KG1 (cell line): ENCODE measurements around the gene DPM3.
A peak's percentile ranks its signal among the peaks of the same experiment; 100 is the strongest.
"Not testable (repeated sequence)": the region's sequence is repeated elsewhere in the genome, so short reads cannot be mapped to it uniquely, and the experiment has no call there.

ENCODE experiments used
- DNase-seq: peaks from one replicate; lab custom pipeline; 2025; lab: John Stamatoyannopoulos, UW

DPM3 gene

DNA sequence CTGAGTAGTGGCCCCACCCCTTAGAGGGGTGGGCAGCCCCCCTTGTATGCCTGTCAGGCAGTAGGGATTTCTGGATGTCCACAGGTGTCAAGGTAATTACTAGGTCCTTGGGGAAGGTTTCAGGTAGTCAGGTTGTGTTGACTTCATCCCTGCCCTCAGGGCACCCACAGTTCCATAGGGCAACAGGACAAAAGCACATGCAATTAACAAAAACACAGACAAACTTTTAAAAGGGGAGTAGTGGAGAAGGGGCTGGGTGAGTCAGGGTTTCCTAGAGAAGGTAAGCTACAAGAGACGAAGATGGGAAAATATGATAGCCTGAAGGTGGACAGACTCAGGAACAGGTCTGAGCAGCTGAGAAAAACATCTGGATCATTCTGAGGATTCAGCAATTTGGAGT lies 18.7 kb upstream of the DPM3 start:
- no peak for DNase-seq

DNA sequence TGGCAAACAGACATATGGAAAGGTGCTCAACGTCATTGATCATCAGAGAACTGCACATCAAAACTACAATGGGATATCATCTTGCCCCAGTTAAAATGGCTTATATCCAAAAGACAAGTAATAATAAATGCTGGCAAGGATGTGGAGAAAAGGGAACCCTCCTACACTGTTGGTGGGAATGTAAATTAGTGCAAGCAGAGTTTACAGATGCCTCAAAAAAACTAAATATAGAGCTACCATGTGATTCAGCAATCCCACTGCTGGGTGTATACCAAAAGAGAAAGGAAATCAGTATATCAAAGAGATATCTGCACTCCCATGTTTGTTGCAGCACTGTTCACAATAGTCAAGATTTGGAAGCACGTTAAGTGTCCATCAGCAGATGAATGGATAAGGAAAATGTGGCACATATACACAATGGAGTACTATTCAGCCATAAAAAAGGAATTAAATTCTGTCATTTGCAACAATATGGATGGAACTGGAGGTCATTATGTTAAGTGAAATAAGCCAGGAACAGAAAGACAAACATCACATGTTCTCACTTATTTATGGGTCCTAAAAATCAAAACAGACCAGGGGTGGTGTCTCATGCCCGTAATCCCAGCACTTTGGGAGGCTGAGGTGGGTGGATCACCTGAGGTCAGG lies 15.8 kb upstream of the DPM3 start:
- DNase-seq = not testable (repeated sequence)

DNA sequence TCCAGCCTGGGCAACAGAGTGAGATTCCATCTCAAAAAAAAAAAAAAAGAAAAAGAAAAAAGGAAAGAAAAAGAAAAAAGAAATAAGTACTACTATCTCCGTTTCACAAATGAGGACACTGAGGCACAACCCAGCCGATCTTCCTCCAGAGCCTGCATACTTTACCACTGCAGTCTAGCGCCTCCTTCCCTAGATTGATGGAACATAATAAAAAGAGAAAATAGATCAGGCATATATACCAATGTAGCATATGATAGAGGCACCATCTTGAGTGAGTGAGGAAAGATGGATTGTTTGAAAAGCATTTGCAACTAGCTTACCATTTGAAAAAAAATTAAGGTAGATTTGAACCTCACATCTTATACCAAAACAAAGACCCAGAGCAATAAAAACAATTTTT lies 5.2 kb upstream of the DPM3 start:
- DNase-seq = no peak

DNA sequence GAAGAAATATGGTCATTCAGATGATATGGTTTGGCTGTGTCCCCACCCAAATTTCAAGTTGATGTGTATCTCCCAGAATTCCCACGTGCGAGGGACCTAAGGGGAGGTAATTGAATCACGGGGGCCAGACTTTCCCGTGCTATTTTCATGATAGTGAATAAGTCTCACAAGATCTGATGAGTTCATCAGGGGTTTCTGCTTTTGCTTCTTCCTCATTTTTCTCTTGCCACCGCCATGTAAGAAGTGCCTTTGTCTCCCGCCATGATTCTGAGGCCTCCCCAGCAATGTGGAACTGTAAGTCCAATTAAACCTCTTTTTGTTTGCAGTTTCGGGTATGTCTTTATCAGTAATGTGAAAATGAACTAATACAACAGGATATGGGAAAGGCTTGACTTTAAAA lies 1.4 kb upstream of the DPM3 start:
- no peak for DNase-seq

DNA sequence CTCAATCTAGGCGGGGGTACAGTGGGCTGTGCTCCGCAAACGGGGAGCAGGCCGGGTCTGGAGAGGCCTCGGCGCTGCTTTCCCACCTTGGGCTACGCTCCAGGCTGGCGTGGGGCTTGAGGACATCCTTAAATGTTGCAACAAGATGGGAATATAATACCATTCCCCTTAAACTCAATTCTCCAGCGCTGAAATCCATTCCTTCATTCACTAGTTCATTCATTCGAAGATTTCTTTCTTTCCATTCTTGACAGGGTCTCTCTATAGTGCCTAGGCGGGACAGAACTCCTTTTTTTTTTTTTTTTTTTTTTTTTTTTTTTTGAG lies 261 bp upstream of the DPM3 start:
- DNase-seq = no peak

- no peak for DNase-seq
Measured at GRCh38 chr1:155137154-155137949, 3.0 kb downstream of the DPM3 start.

GRCh38 chr1:155136748-155137147 lies 3.6 kb downstream of the DPM3 start:
- no peak for DNase-seq

DNA sequence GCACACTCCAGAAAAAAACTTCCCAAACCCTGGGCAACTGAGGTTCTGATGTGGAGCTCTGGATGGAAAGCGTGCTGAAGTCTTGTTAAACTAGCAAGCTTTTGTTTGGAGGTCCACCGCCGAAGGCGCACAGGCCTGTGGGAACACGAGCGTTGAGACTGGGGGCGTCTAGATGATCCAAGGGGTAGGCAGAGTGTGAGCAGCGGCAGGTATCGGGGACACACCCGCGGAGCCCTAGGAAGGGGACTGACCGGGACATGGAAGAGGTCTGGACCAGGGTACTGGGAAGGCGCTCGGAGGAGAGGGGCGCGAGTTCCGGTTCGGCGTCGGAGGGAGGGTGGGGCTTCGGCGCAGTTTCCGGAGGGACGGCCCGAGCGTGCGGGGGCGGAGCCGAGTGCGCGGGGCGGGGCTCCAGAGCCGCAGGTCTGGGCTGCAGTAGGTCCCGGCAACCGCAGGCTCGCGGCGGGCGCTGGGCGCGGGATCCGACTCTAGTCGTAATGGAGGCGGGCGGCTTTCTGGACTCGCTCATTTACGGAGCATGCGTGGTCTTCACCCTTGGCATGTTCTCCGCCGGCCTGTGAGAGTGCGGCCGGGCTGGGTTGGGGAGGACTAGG lies 4.8 kb downstream of the DPM3 start, which contains the start of gene SLC50A1:
SLC50A1 (plus strand) TSS at position 438 of the 614 bp plus-strand sequence; CDS start at position 498, 60 bp downstream.
- peak; percentile 79 for DNase-seq

DNA sequence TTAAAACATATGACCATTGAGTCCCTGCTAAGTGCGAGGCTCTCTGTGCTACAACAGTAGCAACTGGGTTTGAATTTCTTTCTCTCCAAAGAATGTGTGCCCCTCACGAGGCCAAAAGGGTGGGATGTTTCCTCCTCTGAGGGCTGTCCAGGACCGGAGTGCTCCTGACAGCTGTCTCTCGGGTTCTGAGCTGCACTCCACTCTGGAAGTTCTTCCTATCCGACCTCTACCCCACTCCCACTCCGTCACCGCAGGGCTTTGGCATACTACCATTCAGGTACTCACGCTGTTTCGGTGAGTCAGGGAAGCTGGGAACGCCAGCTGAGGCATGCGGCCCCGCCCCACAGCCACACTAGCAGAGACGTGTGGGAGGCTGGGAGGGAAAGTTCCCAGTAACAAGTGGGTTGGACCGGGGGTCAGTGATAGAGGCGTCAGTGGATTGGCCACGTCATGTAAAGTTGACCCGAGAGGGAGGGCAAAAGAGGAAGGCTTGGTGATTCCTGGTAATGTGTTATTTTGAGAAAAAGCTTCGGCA lies 5.4 kb downstream of the DPM3 start:
- DNase-seq = no peak

- DNase-seq = no peak
Measured at GRCh38 chr1:155134322-155134721, 6.0 kb downstream of the DPM3 start.

- no peak for DNase-seq
Measured at GRCh38 chr1:155133799-155134281, 6.5 kb downstream of the DPM3 start.

DNA sequence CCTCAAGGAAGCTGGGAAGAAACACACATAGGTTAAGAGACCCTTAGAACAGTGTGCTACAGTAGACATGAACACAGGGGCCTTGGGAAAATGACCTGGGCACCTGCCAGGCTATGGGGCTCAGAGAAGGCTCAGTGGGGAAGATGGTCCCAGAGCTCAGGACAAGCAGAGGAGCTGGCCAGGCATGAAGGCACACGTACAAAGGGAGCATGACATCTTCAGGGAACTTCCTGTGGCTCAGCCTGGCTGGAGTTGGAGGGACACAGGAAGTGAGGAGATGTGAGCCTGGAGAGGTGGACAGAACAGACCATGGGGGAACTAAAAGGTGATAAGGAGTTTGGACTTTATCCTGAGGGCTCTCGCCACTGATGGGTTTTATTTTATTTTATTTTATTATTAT lies 8.5 kb downstream of the DPM3 start:
- DNase-seq = no peak

- DNase-seq = no peak
Measured at GRCh38 chr1:155131285-155131684, 9.0 kb downstream of the DPM3 start.

DNA sequence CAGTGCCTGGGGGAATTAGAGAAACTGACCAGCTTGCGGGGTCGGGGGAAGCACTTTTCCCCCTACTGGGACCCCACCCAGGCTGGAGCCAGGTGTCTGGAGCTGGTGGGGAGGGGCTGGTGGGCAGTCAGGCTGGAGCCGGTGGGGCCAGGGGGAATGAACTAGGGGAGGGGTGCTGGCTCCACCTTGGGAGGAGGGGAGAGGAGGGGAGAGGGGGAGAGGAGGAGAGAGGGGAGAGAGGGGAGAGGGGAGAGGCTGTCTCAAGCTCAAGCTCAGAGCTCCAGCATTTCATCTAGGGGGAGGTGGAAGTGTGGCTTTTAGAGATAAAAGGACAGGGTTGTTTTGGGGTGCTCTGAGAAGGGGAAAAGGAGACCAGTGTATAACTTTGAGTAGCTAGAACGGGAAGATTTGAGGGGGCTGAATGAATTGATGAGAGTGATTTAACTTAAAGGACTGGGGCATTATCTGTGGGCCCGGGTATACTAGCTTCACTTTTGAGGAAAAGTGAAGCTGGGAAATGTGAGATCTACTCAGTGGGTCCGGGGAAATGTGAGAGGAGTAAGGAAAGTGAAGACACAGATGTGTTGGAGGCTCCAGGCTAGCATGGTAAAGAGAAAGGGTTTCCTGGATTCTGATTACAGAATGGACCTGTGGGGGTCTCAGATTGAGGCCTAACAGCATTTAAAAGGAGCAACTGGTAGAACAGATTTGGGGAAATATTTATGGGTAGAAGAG lies 9.9 kb downstream of the DPM3 start:
- DNase-seq = no peak

- DNase-seq = no peak
Measured at GRCh38 chr1:155128755-155129473, 11.4 kb downstream of the DPM3 start.

- DNase-seq = no peak
Measured at GRCh38 chr1:155127967-155128754, 12.2 kb downstream of the DPM3 start.

GRCh38 chr1:155127105-155127966 lies 13.0 kb downstream of the DPM3 start, which contains the start of gene EFNA1:
EFNA1 (plus strand) TSS chr1:155127876; CDS start chr1:155127978, 102 bp downstream.
- no peak for DNase-seq

DNA sequence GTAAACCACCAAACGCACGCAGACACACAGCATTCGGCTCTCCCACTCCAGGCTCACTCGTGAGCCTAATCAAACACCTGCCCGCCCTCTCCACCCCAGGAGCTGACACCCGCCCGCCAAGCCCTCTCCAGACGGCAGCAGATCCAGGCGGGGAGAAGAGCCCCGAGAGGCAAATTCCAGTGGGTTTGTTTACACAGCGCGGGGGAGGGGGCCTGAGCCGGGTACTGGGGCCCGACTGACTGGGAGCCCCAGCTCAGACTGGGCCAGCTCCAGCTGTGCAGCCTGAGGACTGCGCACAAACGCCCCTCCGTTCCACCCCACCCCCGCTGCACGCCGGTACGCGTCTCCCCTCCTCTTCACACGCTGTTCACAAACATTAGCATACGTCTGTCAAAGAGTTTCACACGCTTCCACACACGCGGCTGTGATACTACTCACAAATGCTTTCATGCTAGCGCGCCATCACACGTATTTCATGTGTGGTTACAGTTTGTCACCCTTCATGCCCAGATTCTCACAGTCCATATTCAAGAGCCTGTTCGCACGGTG lies 13.7 kb downstream of the DPM3 start:
- no peak for DNase-seq

- DNase-seq = no peak
Measured at GRCh38 chr1:155125946-155126555, 14.3 kb downstream of the DPM3 start.
